ENCODE results near the gene GARIN3.

DNA sequence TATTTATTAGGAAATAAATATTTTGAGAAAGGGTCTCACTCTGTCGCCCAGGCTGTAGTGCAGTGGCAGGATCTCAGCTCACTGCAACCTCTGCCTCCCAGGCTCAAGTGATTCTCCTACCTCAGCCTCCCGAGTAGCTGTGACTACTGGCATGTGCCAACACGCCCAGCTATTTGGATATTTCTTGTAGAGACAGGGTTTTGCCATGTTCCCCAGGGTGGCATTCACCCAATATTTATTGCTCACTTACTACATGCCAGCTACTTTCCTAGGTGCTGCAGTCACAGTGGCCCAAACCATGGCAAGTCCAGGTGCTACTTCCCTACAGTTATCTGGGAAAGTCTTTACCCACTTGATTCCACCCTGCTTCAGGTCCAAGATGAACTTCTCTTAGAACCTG is 15.1 kb downstream of the GARIN3 start:
- TF ChIP-seq CTCF (IDR thresholded peaks at IDR 0.05; ENCODE audit: extremely low read depth in 1 of 2, insufficient read depth in 1 of 2, low read depth in 1 of 2, low read length in 2 of 2), result no peak
- TF ChIP-seq POLR2AphosphoS5 (IDR thresholded peaks at IDR 0.05; ENCODE audit: insufficient read depth, low read depth, low read length), result no peak
- TF ChIP-seq JUN (IDR thresholded peaks at IDR 0.05; ENCODE audit: borderline replicate concordance, insufficient read depth, insufficient read length, low read depth), result no peak
- TF ChIP-seq POLR2A (IDR thresholded peaks at IDR 0.05; ENCODE audit: low read depth, low read length), result no peak
- TF ChIP-seq EZH2 (IDR thresholded peaks at IDR 0.05; ENCODE audit: borderline replicate concordance, low read depth, low read length, severe bottlenecking), result no peak
- no peak for TF ChIP-seq MYC (IDR thresholded peaks at IDR 0.05; ENCODE audit: low read depth, low read length)
- TF ChIP-seq, protein P1, sequence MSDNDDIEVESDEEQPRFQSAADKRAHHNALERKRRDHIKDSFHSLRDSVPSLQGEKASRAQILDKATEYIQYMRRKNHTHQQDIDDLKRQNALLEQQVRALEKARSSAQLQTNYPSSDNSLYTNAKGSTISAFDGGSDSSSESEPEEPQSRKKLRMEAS (IDR thresholded peaks at IDR 0.05; ENCODE audit: insufficient read depth, insufficient read length), result no peak
- no peak for TF ChIP-seq GATA2 (IDR thresholded peaks at IDR 0.05; ENCODE audit: insufficient read depth, insufficient read length, low read depth, low read length)
- TF ChIP-seq FOS (IDR thresholded peaks at IDR 0.05; ENCODE audit: borderline replicate concordance, insufficient read depth, low read length), result no peak
